ENCODE results near the gene OR1D2.
"Not testable (repeated sequence)": the region's sequence is repeated elsewhere in the genome, so short reads cannot be mapped to it uniquely, and the experiment has no call there.

OR1D2 gene, protein sequence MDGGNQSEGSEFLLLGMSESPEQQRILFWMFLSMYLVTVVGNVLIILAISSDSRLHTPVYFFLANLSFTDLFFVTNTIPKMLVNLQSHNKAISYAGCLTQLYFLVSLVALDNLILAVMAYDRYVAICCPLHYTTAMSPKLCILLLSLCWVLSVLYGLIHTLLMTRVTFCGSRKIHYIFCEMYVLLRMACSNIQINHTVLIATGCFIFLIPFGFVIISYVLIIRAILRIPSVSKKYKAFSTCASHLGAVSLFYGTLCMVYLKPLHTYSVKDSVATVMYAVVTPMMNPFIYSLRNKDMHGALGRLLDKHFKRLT

DNA sequence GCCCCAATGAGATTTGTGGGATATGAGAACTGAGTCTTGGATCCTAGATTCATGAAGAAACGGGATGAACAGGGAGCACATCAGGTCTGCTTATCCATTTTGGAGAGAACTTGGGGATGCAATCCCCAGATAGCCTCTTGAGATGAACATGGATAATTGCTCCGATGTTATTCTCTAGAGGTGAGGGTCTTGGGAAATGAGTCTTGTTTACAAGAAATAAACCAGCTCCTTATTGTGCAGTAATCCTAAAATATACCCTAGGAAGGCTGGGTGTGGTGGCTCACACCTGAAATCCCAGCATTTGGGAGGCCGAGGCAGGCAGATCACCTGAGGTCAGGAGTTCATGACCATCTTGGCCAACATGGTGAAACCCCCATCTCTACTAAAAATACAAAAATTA is at the start of gene OR1D2:
OR1D2 (minus strand) TSS at position 101 of the 400 bp plus-strand sequence. CDS start 11,426 bp downstream, outside the sequence.
- DNase-seq: no peak

DNA sequence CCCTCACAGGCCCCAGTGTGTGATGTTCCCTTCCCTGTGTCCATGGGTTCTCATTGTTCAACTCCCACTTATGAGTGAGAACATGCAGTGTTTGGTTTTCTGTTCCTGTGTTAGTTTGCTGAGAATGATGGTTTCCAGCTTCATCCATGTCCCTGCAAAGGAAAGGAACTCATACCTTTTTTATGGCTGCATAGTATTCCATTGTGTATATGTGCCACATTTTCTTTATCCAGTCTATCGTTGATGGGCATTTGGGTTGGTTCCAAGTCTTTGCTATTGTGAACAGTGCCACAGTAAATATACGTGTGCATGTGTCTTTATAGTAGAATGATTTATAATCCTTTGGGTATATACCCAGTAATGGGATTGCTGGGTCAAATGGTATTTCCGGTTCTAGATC is 33.3 kb upstream of the OR1D2 start:
- not testable (repeated sequence) for DNase-seq

DNA sequence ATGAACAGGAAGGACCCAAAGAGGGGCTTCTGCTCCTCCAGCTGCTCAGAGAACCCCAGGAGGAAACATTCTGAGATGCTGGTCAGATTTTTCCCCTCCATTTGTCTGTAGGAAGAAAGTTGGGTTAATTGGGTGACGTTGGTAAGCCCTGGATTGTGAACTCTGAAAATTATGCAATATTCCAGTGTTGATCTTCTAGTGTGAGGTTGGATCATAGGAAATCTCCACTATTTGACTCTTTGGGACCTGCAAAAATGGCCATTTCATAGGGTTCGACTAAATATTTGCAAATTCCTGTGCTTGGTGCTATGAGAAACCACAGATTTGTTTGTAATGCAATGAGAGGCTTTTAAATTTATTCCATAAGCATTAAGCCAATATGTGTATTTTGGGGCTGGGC is 23.2 kb upstream of the OR1D2 start, which contains the start of gene OR1G1:
OR1G1 (minus strand) TSS at position 101 of the 400 bp plus-strand sequence; CDS start at position 101, 0 bp downstream.
- DNase-seq: no peak

DNA sequence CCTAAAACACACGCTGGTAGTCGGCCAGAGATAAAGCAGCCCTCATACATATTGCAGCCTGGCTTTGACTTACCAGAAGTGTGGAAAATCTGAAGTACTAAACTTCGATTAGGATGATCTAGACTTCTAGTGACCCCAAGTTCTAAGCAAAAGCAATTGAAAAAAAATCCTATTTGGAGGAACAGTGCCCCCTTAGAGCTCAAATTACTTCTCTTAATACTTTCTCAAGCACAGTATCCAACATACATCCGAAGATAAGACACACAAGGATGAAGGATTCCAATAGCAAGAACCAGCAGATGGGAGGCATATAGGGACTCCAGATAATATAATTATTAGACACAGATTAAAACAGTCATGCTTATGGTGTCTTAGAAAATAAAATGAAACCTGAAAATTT is 30.4 kb downstream of the OR1D2 start:
- not testable (repeated sequence) for DNase-seq

DNA sequence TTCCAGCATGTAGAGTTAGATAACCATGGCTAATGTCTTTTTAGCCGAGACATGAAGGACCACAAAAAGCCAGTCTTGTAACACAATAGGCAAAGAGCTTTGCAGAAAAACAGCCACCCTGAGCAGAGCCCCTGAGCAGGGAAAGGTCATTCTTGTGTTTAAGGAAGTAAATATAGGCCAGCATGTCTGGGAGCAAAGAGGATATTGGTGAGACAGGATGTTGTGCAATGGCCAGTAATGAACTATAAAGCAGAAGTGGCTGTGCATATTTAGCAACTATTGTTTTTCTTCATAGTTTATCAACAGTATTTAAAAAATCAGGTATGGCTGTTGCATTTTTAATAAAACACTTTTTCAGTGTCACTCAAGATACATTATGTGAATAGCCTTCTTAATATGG is 39.0 kb downstream of the OR1D2 start:
- not testable (repeated sequence) for DNase-seq

DNA sequence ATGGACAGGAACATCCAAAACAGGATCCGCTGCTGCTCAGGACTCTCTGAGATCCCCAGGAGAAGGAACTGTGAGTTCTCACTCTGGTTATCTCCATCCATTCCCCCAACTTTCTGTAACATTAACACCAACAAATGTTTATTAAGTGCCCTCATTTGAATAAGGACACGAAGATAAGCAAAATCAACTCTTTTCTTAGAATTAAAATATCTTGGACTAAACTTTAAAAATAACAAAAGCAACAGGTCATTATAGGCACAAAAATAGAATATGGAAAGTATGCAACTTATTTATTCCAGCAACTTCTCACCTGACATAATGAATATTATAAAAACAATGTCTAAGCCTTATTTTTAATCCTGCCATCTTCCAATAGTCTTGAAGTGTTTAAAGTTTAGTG is 40.7 kb downstream of the OR1D2 start, which contains the start of gene OR1D5:
OR1D5 (minus strand) TSS at position 101 of the 400 bp plus-strand sequence; CDS start at position 101, 0 bp downstream.
- not testable (repeated sequence) for DNase-seq

DNA sequence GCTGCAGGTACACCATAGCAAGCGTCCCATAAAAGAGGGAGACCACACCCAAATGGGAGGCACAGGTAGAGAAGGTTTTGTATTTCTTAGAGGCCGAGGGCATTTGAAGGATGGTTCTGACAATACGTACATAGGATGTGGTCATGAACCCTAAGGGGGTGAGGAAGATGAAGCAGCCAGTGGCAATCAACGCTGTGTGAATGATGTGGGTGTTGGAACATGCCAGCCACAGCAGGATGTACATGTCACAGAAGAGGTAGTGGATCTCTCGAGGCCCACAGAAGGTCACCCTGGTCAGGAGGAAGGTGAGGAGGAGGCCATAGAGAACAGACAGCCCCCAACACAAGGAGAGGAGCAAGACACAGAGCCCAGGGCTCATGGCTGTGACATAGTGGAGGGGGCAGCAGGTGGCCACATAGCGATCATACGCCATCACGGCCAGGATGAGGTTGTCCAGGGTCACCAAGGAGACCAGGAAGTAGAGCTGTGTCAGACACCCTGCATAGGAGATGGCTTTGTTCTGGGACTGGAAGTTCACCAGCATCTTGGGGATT is 41.3 kb downstream of the OR1D2 start:
- not testable (repeated sequence) for DNase-seq

DNA sequence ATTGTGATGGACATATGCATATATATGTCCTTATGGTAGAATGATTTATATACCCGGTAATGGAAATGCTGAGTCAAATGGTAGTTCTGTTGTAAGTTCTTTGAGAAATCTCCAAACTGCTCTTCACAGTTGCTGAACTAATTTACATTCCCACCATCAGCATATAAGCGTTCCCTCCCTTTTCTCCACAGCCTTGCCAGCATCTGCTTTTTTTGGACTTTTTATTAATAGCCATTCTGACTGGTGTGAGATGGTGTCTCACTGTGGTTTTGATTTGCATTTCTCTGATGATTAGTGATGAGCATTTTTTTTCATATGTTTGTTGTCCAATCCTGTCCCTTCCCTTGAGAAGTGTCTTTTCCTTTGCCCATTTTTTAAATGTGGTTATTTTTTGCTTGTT is 49.4 kb downstream of the OR1D2 start:
- DNase-seq: not testable (repeated sequence)

DNA sequence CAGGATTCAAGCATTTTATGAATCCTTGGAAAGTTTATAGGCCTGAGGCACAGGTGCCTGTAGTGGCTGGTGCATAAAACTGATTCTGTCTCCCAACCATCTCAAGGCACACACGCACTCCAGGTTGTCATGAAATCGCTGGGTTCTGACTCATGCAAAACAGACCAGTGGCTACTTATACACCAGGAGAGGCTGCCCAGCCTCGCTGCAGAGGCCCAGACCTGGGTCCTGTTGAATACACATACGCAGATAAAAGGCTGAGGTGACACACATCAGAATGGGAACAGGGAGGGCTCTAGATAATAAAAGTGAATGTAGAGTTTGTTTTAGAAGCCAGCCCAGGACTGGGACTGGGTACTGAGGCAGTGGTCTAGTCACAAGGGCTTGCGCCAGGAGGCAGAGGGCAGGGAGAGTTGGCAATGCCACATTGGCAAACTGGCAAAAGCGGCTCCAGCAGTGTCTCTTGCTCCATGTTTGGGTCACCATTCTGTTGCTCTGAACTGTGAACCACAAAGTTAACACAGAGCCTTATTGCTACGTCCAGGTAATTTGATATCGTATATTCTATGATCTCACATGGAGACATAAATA is 54.4 kb downstream of the OR1D2 start:
- no peak for DNase-seq

DNA sequence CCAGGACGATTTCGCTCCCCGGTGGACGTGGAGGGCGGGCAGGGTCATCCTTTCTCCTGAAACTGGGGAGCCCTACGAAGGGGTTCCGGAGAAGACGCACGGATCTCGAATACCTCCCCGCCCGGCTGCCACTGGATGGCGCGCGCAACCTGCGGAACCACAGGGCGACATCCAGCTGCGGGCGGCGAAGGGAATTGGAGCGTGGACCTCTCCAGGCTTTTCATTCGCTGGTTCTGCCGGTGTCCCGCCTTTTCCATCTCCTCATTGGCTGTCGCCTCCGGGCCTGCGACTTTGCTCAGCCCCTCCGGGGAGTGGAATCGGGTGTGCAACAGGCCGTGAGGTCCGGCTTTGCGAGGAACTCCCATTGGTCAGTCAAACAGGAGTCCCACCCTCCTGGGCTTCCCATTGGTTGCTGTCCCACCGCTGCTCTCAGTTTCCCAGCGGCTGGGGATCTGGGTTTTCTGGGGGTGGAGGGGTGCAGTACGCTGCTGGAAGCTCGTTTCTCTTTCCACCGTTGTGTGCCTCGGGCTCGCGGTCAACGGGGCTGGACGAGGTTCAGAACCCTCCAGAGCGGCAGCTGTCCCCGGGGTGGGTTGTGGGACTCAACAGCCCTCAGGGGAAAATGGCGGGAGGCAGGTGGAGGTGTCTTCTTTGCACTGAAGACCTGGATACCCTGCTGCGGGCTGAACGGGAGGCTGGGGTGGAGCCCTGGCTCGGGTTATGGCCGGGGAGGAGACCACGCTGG is 55.3 kb downstream of the OR1D2 start:
- DNase-seq: peak; percentile 93

DNA sequence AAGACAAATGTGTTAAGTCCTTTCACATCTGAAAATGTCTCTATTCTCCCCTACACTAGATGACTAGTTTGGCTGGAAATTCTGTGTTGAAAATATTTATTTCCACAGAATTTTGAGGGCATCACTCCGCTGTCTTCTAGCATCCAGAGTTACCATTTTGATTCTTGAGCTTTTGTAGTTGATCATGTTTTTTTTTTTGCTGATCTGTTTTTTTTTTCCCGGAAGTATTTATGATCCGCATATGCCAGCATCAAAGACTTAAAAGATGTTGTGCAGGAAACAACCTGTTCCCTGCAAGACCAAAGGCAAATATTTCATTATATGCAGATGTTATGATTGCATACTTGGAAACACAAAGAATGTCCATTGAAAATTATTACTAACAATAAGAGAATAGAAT is 57.5 kb downstream of the OR1D2 start:
- no peak for DNase-seq

DNA sequence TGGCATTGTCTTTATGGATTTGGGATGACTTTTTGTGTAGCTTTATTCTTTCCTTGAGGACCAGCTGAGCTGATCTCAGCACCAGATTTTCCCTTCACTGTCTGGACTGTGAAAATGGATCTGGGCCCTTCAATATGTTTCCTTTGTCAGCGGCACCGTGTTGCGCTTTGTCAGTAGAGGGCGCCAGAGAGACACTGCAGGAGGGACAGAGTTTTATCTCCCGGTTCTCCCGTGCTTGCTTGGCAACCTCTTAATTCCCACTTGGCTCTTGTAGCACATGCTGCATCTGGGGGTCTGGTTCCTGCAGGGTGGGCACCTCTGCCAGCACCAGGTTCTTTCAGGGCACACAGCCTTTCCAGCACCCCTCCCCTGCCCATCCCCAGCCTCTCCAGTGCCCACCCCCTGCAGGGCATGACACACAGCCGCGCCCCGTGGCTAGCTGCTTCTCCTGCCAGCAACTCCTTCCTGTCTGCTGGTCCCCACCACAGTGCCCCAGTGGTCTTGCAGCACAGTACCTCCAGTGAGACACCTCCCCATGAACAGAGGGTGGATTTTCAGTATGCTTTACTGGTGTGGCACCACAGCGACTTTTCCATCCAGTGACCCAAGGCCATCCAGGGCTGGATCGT is 60.4 kb downstream of the OR1D2 start:
- DNase-seq: no peak

DNA sequence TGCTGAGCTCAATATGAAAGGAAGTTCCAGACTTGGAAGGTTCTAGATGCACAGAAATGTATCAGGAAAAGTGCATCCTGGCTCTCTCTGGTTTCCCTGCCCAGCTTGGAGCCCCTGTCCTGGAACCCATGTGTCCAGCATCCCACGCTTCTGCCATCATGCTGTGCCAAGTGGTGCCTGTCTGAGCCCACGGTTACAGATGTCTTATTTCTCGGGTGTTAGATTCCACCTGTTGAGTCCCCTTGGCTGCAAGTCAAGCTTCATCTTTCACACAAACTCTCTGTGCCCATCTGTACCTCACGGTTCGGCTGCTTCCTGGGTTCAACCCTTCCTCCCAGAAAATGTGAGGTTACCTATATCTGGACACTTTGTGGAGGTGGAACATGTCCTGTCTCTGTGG is 63.3 kb downstream of the OR1D2 start:
- no peak for DNase-seq

DNA sequence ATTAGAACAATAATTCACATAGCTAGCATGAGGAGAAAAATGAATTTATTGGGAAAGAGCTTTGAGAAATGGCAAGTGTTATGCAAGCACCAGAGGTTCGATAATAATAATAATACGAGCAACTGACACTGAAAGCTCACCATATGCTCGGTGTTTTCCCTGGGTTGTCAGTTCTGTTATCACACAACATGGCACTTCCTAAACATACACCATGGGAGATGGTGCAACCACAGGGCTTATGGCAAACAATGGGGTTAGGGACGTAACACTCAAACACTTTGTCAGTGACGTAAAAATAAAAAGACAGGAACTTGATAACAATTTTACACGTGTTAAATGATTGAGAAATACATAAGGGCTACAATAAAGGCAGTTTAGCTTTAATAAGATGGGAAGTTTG is 64.5 kb downstream of the OR1D2 start:
- peak; percentile 1 for DNase-seq

DNA sequence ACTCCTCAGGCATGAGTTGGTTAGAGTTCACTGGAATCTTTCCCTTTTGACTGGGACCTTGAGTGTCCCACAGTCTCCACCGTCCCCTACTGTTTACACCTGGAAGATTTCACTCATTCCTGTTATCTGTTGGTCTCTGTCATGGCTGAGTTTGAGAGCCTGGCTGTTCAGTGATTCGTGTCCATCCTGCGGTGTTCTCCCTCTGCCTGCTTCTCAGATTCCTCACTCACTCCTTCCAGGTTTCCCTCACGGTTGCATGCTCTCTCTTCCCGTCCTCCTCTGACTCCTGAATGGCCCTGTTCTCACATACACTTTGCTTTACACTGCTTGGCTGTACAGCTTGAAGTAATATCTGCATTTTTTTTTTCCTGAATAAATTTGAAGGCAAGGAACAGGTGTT is 65.3 kb downstream of the OR1D2 start:
- DNase-seq: no peak
